GM13976 (cell line): ENCODE data around the gene OCLN.
"Not testable (repeated sequence)": the region's sequence is repeated elsewhere in the genome, so short reads cannot be mapped to it uniquely, and the experiment has no call there.

Experiments used
- DNase-seq: peaks from one replicate; pipeline ENCODE4 v3.0.0; 2012; ENCODE audit warnings: low spot score
- CTCF ChIP-seq: IDR thresholded peaks from 2 replicates; pipeline ENCODE4 v1.5.1; 2012; ENCODE audit warnings: borderline replicate concordance, mild to moderate bottlenecking; ENCODE audit not compliant: insufficient read depth; ENCODE audit errors: extremely low read depth, missing control alignments, control extremely low read depth
- in situ Hi-C: fragments of 300-500 bp; cut with MboI; formaldehyde crosslinking; loops from one replicate; pipeline ENCODE4 v1.12.0; 2022; ENCODE audit warnings: low sequenced_read_pairs, mixed read lengths, inconsistent platforms; ENCODE audit not compliant: unreplicated experiment

Gene OCLN

GRCh38 chr5:69477170-69477569 is 15.4 kb upstream of the OCLN start:
- in situ Hi-C loops: no loop called here
- no peak for TF ChIP-seq CTCF
- DNase-seq: no peak

GRCh38 chr5:69478296-69478695 is 14.3 kb upstream of the OCLN start:
- in situ Hi-C loops: not testable (repeated sequence)

GRCh38 chr5:69484891-69485290 is 7.7 kb upstream of the OCLN start:
- in situ Hi-C loops: no loop called here
- no peak for DNase-seq
- no peak for TF ChIP-seq CTCF

More at GRCh38 chr5:69478296-69478695, 14.3 kb upstream of the OCLN start:
- DNase-seq: not testable (repeated sequence)

GRCh38 chr5:69485471-69485870 is 7.1 kb upstream of the OCLN start:
- in situ Hi-C loops: no loop called here
- no peak for DNase-seq
- no peak for TF ChIP-seq CTCF

GRCh38 chr5:69489246-69489645 is 3.3 kb upstream of the OCLN start:
- TF ChIP-seq CTCF: no peak
- no peak for DNase-seq
- in situ Hi-C loops: no loop called here

- no peak for TF ChIP-seq CTCF
- no peak for DNase-seq
- in situ Hi-C loops: no loop called here
Measured at GRCh38 chr5:69491027-69491426, 1.6 kb upstream of the OCLN start.

GRCh38 chr5:69491838-69492390 is 676 bp upstream of the OCLN start:
- no peak for DNase-seq
- in situ Hi-C loops: no loop called here
- TF ChIP-seq CTCF: no peak
